ENCODE results near the gene MYLK3.
"Not testable (repeated sequence)": the region's sequence is repeated elsewhere in the genome, so short reads cannot be mapped to it uniquely, and the experiment has no call there.

The MYLK3 gene

GRCh38 chr16:46747777-46748651, at the start of gene MYLK3:
TSS of gene MYLK3 (minus strand) at chr16:46748344. CDS start at chr16:46748193, 151 bp downstream.
- Histone ChIP-seq H3K9ac (ENCODE audit: low read length) (no peak within 1 kb of the TSS), H3K4me3 (ENCODE audit: low read length) (no peak within 1 kb of the TSS), H3K36me3 (ENCODE audit: control insufficient read depth, low read depth, low read length) (no peaks in the 10 kb centered on the region), H3K27ac (ENCODE audit: low read length) (no peak within 1 kb of the TSS), H3K27me3 (ENCODE audit: control insufficient read depth, insufficient read depth, low read length) (no peaks in the 10 kb centered on the region), H3K9me3 (ENCODE audit: control insufficient read depth, low read depth, low read length) (no peaks in the 10 kb centered on the region), H3K4me1 (ENCODE audit: control insufficient read depth, low read depth, low read length) (peaks cover 14% of the 10 kb centered on the region)

- no peaks in the 10 kb centered on the region for H3K4me1 ChIP-seq (ENCODE audit: control insufficient read depth, low read depth, low read length)
- peaks cover 6% of the 10 kb centered on the region for H3K9me3 ChIP-seq (ENCODE audit: control insufficient read depth, low read depth, low read length)
- no peak overlapping the region for H3K9ac ChIP-seq (ENCODE audit: low read length)
- H3K4me3 ChIP-seq (ENCODE audit: low read length), result no peak overlapping the region
- peaks cover 2% of the 10 kb centered on the region for H3K36me3 ChIP-seq (ENCODE audit: control insufficient read depth, low read depth, low read length)
- no peaks in the 10 kb centered on the region for H3K27me3 ChIP-seq (ENCODE audit: control insufficient read depth, insufficient read depth, low read length)
- no peak overlapping the region for H3K27ac ChIP-seq (ENCODE audit: low read length)
Observed at GRCh38 chr16:46797501-46797900, 49.4 kb upstream of the MYLK3 start.

DNA sequence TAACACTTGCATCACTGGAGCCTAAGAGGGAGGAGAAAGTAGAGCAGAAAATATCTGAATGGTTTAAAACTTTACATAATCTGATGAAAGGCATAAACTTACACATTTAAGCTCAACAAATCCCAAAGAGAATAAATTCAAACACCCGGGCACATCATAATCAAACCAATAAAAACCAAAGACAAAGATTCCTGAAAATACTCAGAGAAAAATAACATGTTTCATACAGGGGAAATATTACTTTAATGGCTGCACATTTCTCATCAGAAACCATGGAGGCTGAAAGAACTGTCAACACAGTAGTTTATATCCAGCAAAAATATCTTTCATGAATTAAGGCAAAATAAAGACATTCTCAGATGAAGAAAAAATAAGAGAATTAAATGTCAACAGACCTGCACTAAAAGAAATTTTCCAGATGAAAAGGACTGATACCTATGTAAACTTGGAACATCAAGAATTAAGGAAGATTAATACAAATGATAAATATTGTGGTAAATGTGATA, 48.7 kb upstream of the MYLK3 start:
- Histone ChIP-seq H3K9me3 (ENCODE audit: control insufficient read depth, low read depth, low read length) (peaks cover 6% of the 10 kb centered on the region), H3K27ac (ENCODE audit: low read length) (no peak overlapping the region), H3K4me3 (ENCODE audit: low read length) (no peak overlapping the region), H3K36me3 (ENCODE audit: control insufficient read depth, low read depth, low read length) (no peaks in the 10 kb centered on the region), H3K4me1 (ENCODE audit: control insufficient read depth, low read depth, low read length) (no peaks in the 10 kb centered on the region), H3K27me3 (ENCODE audit: control insufficient read depth, insufficient read depth, low read length) (no peaks in the 10 kb centered on the region), H3K9ac (ENCODE audit: low read length) (no peak overlapping the region)

- Histone ChIP-seq H3K4me1 (ENCODE audit: control insufficient read depth, low read depth, low read length) (peaks cover 11% of the 10 kb centered on the region), H3K27me3 (ENCODE audit: control insufficient read depth, insufficient read depth, low read length) (no peaks in the 10 kb centered on the region), H3K9ac (ENCODE audit: low read length) (no peak overlapping the region), H3K4me3 (ENCODE audit: low read length) (no peak overlapping the region), H3K36me3 (ENCODE audit: control insufficient read depth, low read depth, low read length) (no peaks in the 10 kb centered on the region), H3K27ac (ENCODE audit: low read length) (no peak overlapping the region), H3K9me3 (ENCODE audit: control insufficient read depth, low read depth, low read length) (peaks cover 6% of the 10 kb centered on the region)
Observed at GRCh38 chr16:46793841-46794240, 45.7 kb upstream of the MYLK3 start.

DNA sequence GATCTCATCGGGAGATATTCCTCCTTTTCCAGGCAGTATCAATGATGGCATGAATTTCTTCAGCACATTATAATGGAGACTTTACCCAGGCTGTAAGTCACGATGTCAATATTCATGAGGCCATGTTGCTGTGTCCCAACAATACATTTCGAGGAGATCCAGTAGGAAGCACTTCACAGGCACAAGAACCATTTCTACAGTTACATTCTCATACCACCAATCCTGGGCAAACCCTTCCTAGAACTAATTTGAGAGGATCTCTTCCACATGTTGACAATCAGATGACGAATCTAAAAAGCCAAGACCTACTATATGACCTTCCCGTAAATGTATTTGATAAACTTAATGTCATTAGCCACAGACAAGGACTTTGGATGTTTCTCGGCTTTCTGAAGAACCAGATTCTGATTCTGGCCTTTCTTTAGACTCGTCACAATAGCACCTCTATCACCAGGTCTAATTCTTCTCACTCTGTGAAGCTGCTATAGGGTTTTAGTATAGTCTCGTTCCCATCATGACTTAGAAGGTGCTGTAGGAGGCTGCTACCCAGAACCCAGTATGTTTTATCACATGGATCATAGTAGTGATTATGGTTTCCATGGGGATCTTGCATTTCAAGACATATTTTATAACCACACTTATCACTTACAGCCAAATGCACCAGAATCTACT, 42.6 kb upstream of the MYLK3 start:
- H3K36me3 ChIP-seq (ENCODE audit: control insufficient read depth, low read depth, low read length), result no peaks in the 10 kb centered on the region
- no peak overlapping the region for H3K27ac ChIP-seq (ENCODE audit: low read length)
- peaks cover 16% of the 10 kb centered on the region for H3K4me1 ChIP-seq (ENCODE audit: control insufficient read depth, low read depth, low read length)
- H3K9ac ChIP-seq (ENCODE audit: low read length), result peak overlapping the region; percentile 76
- no peaks in the 10 kb centered on the region for H3K27me3 ChIP-seq (ENCODE audit: control insufficient read depth, insufficient read depth, low read length)
- peaks cover 6% of the 10 kb centered on the region for H3K9me3 ChIP-seq (ENCODE audit: control insufficient read depth, low read depth, low read length)
- peak overlapping the region; percentile 68 for H3K4me3 ChIP-seq (ENCODE audit: low read length)

DNA sequence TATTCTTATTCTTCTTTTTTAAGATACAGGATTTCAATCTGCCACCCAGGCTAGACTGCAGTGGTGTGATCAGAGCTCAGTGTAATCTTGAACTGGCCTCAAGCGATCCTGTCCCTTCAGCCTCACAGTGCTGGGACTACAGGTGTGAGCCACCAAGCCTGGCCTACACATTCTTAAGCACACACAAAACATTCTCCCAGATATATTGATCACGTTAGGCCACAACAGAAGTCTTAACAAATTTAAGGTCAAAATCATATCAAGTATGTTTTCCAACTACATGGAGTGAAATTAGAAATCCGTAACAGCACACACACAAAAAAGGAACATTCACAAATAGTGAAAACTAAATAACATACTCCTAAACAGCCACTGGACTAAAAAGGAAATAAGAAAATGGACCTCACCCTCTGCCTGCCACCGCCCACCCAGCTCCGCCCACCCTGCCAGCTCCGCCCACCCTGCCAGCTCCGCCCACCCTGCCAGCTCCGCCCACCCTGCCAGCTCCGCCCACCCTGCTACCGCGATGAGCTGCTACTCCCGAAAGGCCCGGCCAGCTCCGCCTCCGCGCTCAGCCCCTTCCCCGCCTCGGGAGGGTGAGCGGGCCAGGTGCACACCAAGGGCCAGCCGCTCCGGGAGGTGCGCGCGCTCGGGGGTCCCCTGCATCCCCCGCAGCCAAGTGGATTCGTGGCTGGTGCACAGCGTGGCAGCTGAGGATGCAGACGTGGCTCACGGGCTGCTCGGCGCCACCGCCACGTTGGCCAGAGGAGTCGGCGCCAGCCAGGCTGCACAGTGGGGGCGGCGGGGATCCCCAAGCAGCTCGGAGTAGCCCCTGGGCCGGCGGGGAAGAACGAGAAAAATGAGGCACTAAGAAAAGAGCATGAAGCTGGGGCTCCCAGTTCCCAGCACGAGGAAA, 41.6 kb upstream of the MYLK3 start:
- H3K4me1 ChIP-seq (ENCODE audit: control insufficient read depth, low read depth, low read length), result peaks cover 24% of the 10 kb centered on the region
- H3K27ac ChIP-seq (ENCODE audit: low read length), result peak overlapping the region; percentile 65
- H3K4me3 ChIP-seq (ENCODE audit: low read length), result peak overlapping the region; percentile 68
- H3K27me3 ChIP-seq (ENCODE audit: control insufficient read depth, insufficient read depth, low read length), result no peaks in the 10 kb centered on the region
- peaks cover 4% of the 10 kb centered on the region for H3K9me3 ChIP-seq (ENCODE audit: control insufficient read depth, low read depth, low read length)
- no peaks in the 10 kb centered on the region for H3K36me3 ChIP-seq (ENCODE audit: control insufficient read depth, low read depth, low read length)
- H3K9ac ChIP-seq (ENCODE audit: low read length), result peak overlapping the region; percentile 76

DNA sequence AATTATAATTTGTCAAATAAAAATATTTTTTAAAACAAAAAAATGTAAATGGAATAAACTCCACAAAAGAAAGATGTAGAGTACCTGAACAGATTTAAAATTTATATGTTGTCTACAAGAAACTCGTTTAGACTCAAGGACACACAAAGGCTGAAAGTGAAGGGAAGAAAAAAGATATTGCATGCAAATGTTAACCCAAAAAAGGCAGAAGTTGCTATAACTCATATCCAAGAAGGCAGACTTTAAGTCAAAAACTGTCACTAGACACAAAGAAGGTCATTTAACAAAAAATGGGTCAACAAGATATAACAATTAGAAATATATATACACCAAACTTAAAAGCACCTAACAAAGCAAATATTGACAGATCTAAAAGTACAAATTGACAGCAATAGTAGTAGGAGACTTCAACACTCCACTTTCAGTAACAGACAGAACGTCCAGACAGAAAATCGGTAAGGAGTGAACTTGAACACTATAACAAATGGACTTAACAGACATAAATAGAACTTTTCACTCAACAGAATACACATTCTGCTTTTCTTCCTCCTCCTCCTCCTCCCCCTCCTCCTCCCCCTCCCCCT, 40.8 kb upstream of the MYLK3 start:
- Histone ChIP-seq H3K4me1 (ENCODE audit: control insufficient read depth, low read depth, low read length) (peaks cover 25% of the 10 kb centered on the region), H3K27ac (ENCODE audit: low read length) (no peak overlapping the region), H3K27me3 (ENCODE audit: control insufficient read depth, insufficient read depth, low read length) (no peaks in the 10 kb centered on the region), H3K4me3 (ENCODE audit: low read length) (peak overlapping the region; percentile 58), H3K9ac (ENCODE audit: low read length) (no peak overlapping the region), H3K36me3 (ENCODE audit: control insufficient read depth, low read depth, low read length) (no peaks in the 10 kb centered on the region), H3K9me3 (ENCODE audit: control insufficient read depth, low read depth, low read length) (no peaks in the 10 kb centered on the region)

DNA sequence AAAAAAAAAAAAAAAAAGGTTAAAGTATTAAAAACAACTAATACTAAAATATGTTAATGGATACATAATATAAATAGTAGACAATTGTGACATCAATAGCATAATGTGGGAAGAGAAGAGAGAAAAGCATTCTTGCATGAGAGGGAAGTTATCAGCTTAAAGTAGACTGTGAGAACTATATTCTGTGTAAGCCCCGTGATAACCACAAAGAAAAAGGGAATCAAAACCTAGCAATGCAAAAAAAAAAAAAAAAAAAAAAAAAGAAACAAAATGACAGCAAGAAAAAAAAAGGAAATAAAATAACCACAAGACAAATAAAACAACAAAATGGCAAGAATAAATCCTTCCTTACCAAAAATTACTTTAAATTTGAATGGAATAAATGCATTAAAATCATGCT, 39.8 kb upstream of the MYLK3 start:
- no peak overlapping the region for H3K9ac ChIP-seq (ENCODE audit: low read length)
- H3K27me3 ChIP-seq (ENCODE audit: control insufficient read depth, insufficient read depth, low read length), result no peaks in the 10 kb centered on the region
- no peak overlapping the region for H3K27ac ChIP-seq (ENCODE audit: low read length)
- no peaks in the 10 kb centered on the region for H3K9me3 ChIP-seq (ENCODE audit: control insufficient read depth, low read depth, low read length)
- no peaks in the 10 kb centered on the region for H3K36me3 ChIP-seq (ENCODE audit: control insufficient read depth, low read depth, low read length)
- H3K4me3 ChIP-seq (ENCODE audit: low read length), result no peak overlapping the region
- peaks cover 25% of the 10 kb centered on the region for H3K4me1 ChIP-seq (ENCODE audit: control insufficient read depth, low read depth, low read length)

DNA sequence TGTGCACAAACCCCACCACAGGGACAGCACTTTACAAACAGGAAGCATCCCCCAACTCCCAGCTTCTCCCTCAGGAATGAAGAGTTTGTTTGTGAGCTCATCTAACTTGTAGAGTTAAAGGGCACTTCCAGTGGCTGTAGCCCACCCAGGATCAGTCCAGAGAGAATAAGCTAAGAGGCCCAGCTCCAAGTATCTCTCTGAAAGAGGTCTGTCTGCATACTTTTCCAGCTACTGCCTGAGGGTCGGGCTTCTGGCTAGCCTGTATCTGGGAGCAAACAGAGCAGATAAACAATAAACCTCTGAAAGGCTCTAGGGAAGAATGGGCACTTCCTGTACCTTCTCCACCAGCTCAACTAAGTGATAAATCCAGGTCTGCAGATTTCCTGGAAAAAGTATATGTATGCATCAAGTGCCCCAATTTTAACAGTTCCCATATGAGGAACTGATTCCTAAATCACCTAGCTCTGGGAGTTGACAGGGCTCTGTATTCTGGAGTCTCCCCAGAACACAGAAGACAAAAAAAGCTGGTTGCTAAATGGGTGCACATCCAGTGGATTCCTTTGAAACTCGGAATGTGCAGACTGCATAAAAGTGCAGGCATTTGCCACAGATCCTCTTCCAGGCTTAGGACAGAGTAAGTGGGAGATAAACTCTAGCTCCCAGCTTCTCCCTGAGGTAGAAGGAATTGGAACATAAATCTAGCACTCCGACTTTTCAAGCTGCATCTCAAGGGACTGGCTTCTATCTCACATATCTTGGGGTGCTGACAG, 37.1 kb upstream of the MYLK3 start:
- H3K9ac ChIP-seq (ENCODE audit: low read length), result peak overlapping the region; percentile 3
- H3K36me3 ChIP-seq (ENCODE audit: control insufficient read depth, low read depth, low read length), result no peaks in the 10 kb centered on the region
- H3K4me3 ChIP-seq (ENCODE audit: low read length), result no peak overlapping the region
- H3K9me3 ChIP-seq (ENCODE audit: control insufficient read depth, low read depth, low read length), result no peaks in the 10 kb centered on the region
- no peak overlapping the region for H3K27ac ChIP-seq (ENCODE audit: low read length)
- no peaks in the 10 kb centered on the region for H3K27me3 ChIP-seq (ENCODE audit: control insufficient read depth, insufficient read depth, low read length)
- H3K4me1 ChIP-seq (ENCODE audit: control insufficient read depth, low read depth, low read length), result peaks cover 20% of the 10 kb centered on the region

- H3K36me3 ChIP-seq (ENCODE audit: control insufficient read depth, low read depth, low read length); H3K27me3 ChIP-seq (ENCODE audit: control insufficient read depth, insufficient read depth, low read length); H3K9me3 ChIP-seq (ENCODE audit: control insufficient read depth, low read depth, low read length); H3K4me3 ChIP-seq (ENCODE audit: low read length); H3K9ac ChIP-seq (ENCODE audit: low read length); H3K27ac ChIP-seq (ENCODE audit: low read length): not testable (repeated sequence)
- H3K4me1 ChIP-seq (ENCODE audit: control insufficient read depth, low read depth, low read length), result peaks cover 19% of the 10 kb centered on the region
Observed at GRCh38 chr16:46784569-46784968, 36.4 kb upstream of the MYLK3 start.
